ENCODE results near the gene MAG. TPM values are rescaled to one million over a fixed set of nuclear protein-coding genes. Genes with fewer than 3 reads are reported as not detected.
"Not testable (repeated sequence)": the region's sequence is repeated elsewhere in the genome, so short reads cannot be mapped to it uniquely, and the experiment has no call there.

Gene MAG
- total RNA-seq, 1 experiment from 2014 or later = not detected

DNA sequence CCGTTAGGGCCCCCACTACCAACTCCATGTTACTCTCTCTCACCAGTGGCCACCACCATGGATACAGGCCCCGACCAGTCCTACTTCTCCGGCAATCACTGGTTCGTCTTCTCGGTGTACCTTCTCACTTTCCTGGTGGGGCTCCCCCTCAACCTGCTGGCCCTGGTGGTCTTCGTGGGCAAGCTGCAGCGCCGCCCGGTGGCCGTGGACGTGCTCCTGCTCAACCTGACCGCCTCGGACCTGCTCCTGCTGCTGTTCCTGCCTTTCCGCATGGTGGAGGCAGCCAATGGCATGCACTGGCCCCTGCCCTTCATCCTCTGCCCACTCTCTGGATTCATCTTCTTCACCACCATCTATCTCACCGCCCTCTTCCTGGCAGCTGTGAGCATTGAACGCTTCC, 66.9 kb downstream of the MAG start:
- not testable (repeated sequence) for H3K23ac ChIP-seq (ENCODE audit: insufficient read length, low read depth, low read length); DNase-seq

DNA sequence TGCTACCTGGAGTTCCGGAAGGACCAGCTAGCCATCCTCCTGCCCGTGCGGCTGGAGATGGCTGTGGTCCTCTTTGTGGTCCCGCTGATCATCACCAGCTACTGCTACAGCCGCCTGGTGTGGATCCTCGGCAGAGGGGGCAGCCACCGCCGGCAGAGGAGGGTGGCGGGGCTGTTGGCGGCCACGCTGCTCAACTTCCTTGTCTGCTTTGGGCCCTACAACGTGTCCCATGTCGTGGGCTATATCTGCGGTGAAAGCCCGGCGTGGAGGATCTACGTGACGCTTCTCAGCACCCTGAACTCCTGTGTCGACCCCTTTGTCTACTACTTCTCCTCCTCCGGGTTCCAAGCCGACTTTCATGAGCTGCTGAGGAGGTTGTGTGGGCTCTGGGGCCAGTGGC, 67.4 kb downstream of the MAG start:
- DNase-seq; H3K14ac ChIP-seq (ENCODE audit: insufficient read depth, low read length): not testable (repeated sequence)
- WGBS (ENCODE audit: extremely low coverage, insufficient read length, low lambda C conversion rate) = no CpG with 5 or more reads among the region's 21 CpGs

More for the DNA sequence above, 66.9 kb downstream of the MAG start:
- not testable (repeated sequence) for H2AFZ ChIP-seq (ENCODE audit: low read length); H3K4me3 Mint-ChIP-seq; H4K20me1 ChIP-seq (ENCODE audit: control insufficient read depth, insufficient read depth, insufficient read length); H2AK5ac ChIP-seq (ENCODE audit: insufficient read length, low read length); H3K27me3 ChIP-seq (ENCODE audit: insufficient read depth, low read length); H2BK12ac ChIP-seq (ENCODE audit: insufficient read length, low read depth, low read length); H2BK120ac ChIP-seq (ENCODE audit: low read depth, low read length, poor library complexity, severe bottlenecking); H3K14ac ChIP-seq (ENCODE audit: insufficient read depth, low read length); H3K27ac Mint-ChIP-seq; H3K4me1 Mint-ChIP-seq; H4K91ac ChIP-seq (ENCODE audit: insufficient read length, low read depth, low read length); H2BK15ac ChIP-seq (ENCODE audit: low read depth, low read length); H3K56ac ChIP-seq (ENCODE audit: insufficient read length, low read depth, low read length); H3K23me2 ChIP-seq (ENCODE audit: insufficient read length, low read depth, low read length, poor library complexity, severe bottlenecking); H3K18ac ChIP-seq (ENCODE audit: insufficient read length, low read depth, low read length); H3K27ac ChIP-seq (ENCODE audit: insufficient read length, low read depth, low read length); H3K79me2 ChIP-seq (ENCODE audit: insufficient read depth, low read length); H4K5ac ChIP-seq (ENCODE audit: insufficient read length, low read depth, low read length); H3K9me3 Mint-ChIP-seq; H3K79me1 ChIP-seq (ENCODE audit: insufficient read depth, low read depth, low read length, poor library complexity, severe bottlenecking); H4K8ac ChIP-seq (replicated peaks; ENCODE audit: insufficient read length, low read depth, low read length); H3K9me3 ChIP-seq (ENCODE audit: control insufficient read depth, low read depth, low read length); H3K4me2 ChIP-seq (ENCODE audit: insufficient read depth, insufficient read length, low read length); H3K4me1 ChIP-seq (ENCODE audit: insufficient read depth, low read length); H3K9ac ChIP-seq (ENCODE audit: extremely low read depth, insufficient read length, low read length); H2BK20ac ChIP-seq (ENCODE audit: low read depth, low read length, poor library complexity, severe bottlenecking); H3K4ac ChIP-seq (ENCODE audit: low read depth, low read length); H2BK5ac ChIP-seq (ENCODE audit: insufficient read length, low read length); H3T11ph ChIP-seq (ENCODE audit: low read length); H3K36me3 Mint-ChIP-seq (ENCODE audit: insufficient read depth in 1 of 3, low read depth in 3 of 3); H3K27me3 Mint-ChIP-seq (ENCODE audit: low read depth)
- WGBS (ENCODE audit: extremely low coverage, insufficient read length, low lambda C conversion rate) = no CpG with 5 or more reads among the region's 16 CpGs
- TF ChIP-seq, protein P1, sequence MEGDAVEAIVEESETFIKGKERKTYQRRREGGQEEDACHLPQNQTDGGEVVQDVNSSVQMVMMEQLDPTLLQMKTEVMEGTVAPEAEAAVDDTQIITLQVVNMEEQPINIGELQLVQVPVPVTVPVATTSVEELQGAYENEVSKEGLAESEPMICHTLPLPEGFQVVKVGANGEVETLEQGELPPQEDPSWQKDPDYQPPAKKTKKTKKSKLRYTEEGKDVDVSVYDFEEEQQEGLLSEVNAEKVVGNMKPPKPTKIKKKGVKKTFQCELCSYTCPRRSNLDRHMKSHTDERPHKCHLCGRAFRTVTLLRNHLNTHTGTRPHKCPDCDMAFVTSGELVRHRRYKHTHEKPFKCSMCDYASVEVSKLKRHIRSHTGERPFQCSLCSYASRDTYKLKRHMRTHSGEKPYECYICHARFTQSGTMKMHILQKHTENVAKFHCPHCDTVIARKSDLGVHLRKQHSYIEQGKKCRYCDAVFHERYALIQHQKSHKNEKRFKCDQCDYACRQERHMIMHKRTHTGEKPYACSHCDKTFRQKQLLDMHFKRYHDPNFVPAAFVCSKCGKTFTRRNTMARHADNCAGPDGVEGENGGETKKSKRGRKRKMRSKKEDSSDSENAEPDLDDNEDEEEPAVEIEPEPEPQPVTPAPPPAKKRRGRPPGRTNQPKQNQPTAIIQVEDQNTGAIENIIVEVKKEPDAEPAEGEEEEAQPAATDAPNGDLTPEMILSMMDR (conservative IDR thresholded peaks at IDR 0.05) = peak; percentile 41; the same call in 2 of the 3 replicates

More for the DNA sequence above, 67.4 kb downstream of the MAG start:
- H3K4me2 ChIP-seq (ENCODE audit: insufficient read depth, insufficient read length, low read length); H2BK12ac ChIP-seq (ENCODE audit: insufficient read length, low read depth, low read length); H3K79me1 ChIP-seq (ENCODE audit: insufficient read depth, low read depth, low read length, poor library complexity, severe bottlenecking); H3K9ac ChIP-seq (ENCODE audit: extremely low read depth, insufficient read length, low read length); H2BK5ac ChIP-seq (ENCODE audit: insufficient read length, low read length); H3K4ac ChIP-seq (ENCODE audit: low read depth, low read length); H3K56ac ChIP-seq (ENCODE audit: insufficient read length, low read depth, low read length); H4K20me1 ChIP-seq (ENCODE audit: control insufficient read depth, insufficient read depth, insufficient read length); H2BK120ac ChIP-seq (ENCODE audit: low read depth, low read length, poor library complexity, severe bottlenecking); H3K27ac Mint-ChIP-seq; H3K9me3 Mint-ChIP-seq; H3K9me3 ChIP-seq (ENCODE audit: control insufficient read depth, low read depth, low read length); H3K36me3 Mint-ChIP-seq (ENCODE audit: insufficient read depth in 1 of 3, low read depth in 3 of 3); H3K27me3 ChIP-seq (ENCODE audit: insufficient read depth, low read length); H4K91ac ChIP-seq (ENCODE audit: insufficient read length, low read depth, low read length); H3K4me3 Mint-ChIP-seq; H2BK15ac ChIP-seq (ENCODE audit: low read depth, low read length); H3K18ac ChIP-seq (ENCODE audit: insufficient read length, low read depth, low read length); H3K79me2 ChIP-seq (ENCODE audit: insufficient read depth, low read length); H3K4me1 ChIP-seq (ENCODE audit: insufficient read depth, low read length); H3T11ph ChIP-seq (ENCODE audit: low read length); H4K8ac ChIP-seq (replicated peaks; ENCODE audit: insufficient read length, low read depth, low read length); H3K23ac ChIP-seq (ENCODE audit: insufficient read length, low read depth, low read length); H4K5ac ChIP-seq (ENCODE audit: insufficient read length, low read depth, low read length); H2AFZ ChIP-seq (ENCODE audit: low read length); H3K27me3 Mint-ChIP-seq (ENCODE audit: low read depth); H3K4me1 Mint-ChIP-seq; H3K27ac ChIP-seq (ENCODE audit: insufficient read length, low read depth, low read length); H3K23me2 ChIP-seq (ENCODE audit: insufficient read length, low read depth, low read length, poor library complexity, severe bottlenecking); H2BK20ac ChIP-seq (ENCODE audit: low read depth, low read length, poor library complexity, severe bottlenecking); H2AK5ac ChIP-seq (ENCODE audit: insufficient read length, low read length): not testable (repeated sequence)

All from H9 (cell line).